Ureter (tissue), 1 donor: ENCODE results near the gene NOLC1. TPM values are rescaled to one million over a fixed set of nuclear protein-coding genes. Genes with fewer than 3 reads are reported as not detected.

Source experiments
- DNase-seq: peaks from one replicate; pipeline ENCODE4 v3.0.0-alpha.2; 2020; ENCODE audit warnings: low spot score
- total RNA-seq: library from RNA; stranded (reverse); gene quantifications from one replicate; pipeline ENCODE4 v1.2.4, GENCODE V29; 2023
- donor health status: DM: yes; HTN: yes; CAD: no.

NOLC1 gene
- total RNA-seq, 1 donor from 2014 or later, result 92.1 TPM

DNA sequence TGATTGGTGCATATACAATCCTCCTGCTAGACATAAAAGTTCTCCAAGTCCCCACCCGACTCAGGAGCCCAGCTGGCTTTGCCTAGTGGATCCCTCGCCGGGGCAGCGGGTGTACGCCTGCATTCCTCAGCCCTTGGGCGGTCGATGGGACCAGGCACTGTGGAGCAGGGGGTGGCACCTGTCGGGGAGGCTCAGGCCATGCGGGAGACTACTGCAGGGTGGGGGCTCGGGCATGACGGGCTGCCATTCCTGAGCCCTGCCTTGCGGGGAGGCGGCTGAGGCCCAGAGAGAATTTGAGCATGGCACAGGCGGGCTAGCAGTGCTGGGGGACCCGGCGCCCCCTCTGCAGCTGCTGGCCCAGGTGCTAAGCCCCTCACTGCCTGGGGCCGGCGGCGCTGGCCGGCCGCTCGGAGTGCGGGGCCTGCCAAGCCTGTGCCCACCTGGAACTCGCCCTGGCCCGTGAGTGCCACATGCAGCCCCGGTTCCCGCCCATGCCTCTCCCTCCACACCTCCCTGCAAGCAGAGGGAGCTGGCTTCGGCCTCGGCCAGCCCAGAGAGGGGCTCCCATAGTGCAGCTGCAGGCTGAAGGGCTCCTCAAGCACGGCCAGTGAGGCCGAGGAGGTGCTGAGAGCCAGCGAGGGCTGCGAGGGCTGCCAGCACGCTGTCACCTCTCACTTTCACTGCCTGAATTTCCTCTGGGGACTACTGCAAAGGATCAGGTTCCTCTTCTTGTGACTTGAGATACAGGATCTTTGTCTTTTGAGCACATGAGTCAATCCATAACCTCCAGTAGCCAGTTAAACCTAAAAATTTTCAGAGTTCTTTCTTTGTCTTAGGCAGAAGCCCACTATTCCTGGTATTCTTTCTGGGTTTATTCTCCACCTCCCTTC is 48.8 kb downstream of the NOLC1 start:
- no peak for DNase-seq

- no peak for DNase-seq
Measured at GRCh38 chr10:102202386-102202785, 50.2 kb downstream of the NOLC1 start.

GRCh38 chr10:102208311-102209035 is 56.3 kb downstream of the NOLC1 start:
- no peak for DNase-seq

- no peak for DNase-seq
Measured at GRCh38 chr10:102211615-102212299, 59.6 kb downstream of the NOLC1 start.

Other genes with a start within 250 kb of the NOLC1 start
- gene ARMH3, start 96.2 kb upstream of the NOLC1 start, total RNA-seq, result 26.5 TPM
- gene HPS6, start 87.0 kb upstream of the NOLC1 start, total RNA-seq, result 16.0 TPM
- 82.4 TPM for gene LDB1, start 32.0 kb upstream of the NOLC1 start, total RNA-seq
- gene PPRC1, start 19.3 kb upstream of the NOLC1 start, total RNA-seq, result 59.4 TPM
- gene ELOVL3, start 73.9 kb downstream of the NOLC1 start, total RNA-seq, result 0.47 TPM
- gene PITX3, start 89.1 kb downstream of the NOLC1 start, total RNA-seq, result not detected
- gene GBF1, start 93.1 kb downstream of the NOLC1 start, total RNA-seq, result 64.4 TPM
- gene NFKB2, start 243.3 kb downstream of the NOLC1 start, total RNA-seq, result 33.0 TPM